Superior temporal gyrus (tissue), 1 donor: ENCODE measurements around the gene EME2.
"Not testable (repeated sequence)": the region's sequence is repeated elsewhere in the genome, so short reads cannot be mapped to it uniquely, and the experiment has no call there.

Experiments used
- DNase-seq: peaks from one replicate; pipeline ENCODE4 v3.0.0-alpha.2; 2016; ENCODE audit errors: extremely low spot score

Gene EME2

GRCh38 chr16:1791256-1791942 is 18.8 kb downstream of the EME2 start:
- DNase-seq, result no peak

DNA sequence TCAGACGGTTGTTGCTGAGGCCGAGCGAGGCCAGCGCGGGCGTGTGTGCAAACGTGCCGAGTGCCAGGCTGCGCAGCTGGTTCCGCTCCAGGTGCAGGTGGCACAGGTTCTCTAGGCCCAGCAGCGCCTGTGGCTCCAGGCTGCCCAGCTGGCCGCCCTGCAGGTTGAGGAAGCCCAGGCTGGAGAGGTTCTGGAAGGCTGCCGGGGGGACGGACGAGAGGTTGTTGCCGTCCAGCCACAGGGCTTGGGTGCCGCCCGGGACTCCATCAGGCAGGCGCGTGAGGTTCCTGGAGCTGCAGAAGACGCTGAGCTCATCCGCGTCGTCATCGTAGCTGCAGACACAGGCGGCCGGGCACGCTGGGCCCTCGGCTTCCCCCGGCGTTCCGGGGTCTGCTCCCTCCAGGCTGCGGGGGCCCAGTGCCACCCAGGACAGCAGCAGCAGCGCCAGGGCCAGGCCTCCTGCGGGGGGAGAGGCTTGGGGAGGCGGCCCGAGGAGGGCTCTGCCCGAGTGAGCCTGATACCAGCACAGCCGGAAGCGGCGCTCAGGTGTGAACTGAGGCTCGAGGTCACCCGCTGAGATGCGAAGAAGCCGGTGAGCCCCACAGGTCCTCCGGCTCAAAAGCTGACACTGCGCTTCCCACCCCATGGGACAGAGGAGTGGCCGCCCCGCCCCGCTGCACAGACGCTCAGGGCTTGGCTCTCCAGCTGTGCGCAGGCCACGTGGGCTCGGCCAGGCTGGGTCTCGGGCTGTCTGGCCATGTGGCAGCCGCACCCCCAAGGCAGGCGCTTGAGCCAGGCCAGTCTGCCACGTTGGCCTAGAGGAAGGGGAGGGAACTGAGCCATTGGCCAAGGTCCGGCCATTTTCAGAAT is 19.6 kb downstream of the EME2 start:
- no peak for DNase-seq

- no peak for DNase-seq
These were observed 20.4 kb downstream of the EME2 start for GRCh38 chr16:1792836-1793577.

GRCh38 chr16:1793578-1794220 is 21.1 kb downstream of the EME2 start, which contains the start of gene IGFALS:
TSS of gene IGFALS (minus strand) at chr16:1793705. CDS start at chr16:1793652, 53 bp downstream.
- no peak for DNase-seq

GRCh38 chr16:1794221-1794871 is 21.7 kb downstream of the EME2 start:
- no peak for DNase-seq

DNA sequence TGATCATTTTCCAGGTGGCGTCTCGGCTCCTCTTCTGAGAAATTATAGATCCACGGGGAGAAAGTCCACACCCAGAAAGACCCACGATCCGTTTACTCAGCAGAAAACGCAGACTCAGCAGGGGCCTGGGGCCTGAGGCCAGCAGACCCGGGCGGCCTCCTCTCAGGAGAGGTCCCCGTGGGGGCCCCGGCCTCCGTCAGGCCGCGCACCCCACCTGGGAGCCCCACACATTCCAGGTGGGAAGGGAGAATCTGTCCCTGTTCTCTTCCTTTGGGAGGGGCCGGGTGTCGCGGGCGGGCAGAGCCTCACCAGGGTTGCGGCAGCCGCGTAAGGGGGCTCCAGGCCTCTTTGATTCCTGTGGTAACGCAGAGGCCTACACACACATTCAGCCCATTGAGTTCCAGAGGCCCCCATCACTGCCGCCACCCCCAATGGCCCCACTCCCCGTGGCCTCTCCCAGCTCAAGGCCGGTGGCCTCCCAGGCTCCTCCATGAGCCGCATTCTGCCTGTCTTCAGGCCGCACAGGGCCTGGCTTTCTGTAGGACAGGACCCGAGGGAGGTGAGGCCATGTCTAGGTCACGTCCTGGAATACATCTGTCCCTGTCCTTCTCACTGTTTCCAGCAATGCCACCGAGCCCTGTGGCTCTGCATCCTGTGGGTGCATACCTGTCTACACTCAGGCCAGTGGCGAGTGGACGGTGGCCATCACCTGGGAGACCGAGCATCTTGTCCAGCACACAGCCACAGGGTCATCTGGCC is 22.5 kb downstream of the EME2 start:
- no peak for DNase-seq

GRCh38 chr16:1799263-1799662 is 26.7 kb downstream of the EME2 start:
- DNase-seq, result not testable (repeated sequence)

- no peak for DNase-seq
These were observed 28.1 kb downstream of the EME2 start for GRCh38 chr16:1800701-1801100.

GRCh38 chr16:1807626-1808025 is 35.0 kb downstream of the EME2 start:
- DNase-seq, result no peak

DNA sequence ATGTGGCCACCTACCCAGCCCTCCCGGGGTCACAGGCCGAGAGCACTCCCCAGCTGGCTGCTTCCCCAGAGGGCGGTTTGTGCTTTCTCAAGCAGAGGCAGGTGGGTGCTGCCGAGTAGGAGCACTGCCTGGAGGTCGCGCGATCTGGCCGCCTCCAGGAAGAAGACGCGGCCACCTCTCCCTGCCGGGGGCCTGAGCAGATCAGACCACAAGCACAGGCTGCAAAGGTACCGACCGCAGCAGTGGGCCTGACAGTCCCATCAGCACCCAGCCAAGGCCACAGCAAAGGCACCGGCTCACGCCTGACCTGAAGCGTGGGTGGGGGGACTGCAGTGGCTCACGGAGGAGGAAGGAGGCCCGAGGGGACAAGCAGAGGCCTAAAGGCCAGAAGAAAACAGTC is 36.1 kb downstream of the EME2 start:
- DNase-seq, result no peak

DNA sequence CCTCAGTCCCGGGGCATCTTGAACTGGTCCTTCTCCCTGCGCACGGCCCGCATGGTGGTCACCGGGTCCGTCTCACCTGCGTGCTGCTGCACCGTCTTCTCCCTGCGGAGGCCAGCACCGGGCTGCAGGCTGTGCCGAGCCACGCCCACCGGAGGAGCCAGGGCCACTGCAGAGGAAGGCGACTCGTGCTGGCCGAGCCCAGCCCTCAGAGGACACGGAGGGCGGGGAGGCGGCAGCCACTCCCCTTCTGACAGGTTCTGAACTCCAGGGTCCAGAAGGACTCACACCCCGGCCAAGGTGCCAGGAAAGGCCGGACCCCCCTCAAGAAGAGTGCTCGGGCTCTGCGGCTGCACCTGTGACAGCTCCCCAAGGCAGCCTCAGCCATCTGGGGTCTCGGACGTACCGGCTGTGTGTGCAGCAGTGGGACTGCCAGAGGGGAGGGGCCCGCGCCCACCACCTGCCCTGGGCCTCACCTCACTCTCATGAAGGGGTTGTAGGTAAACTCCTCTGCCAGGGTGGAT is 36.7 kb downstream of the EME2 start:
- no peak for DNase-seq

- no peak for DNase-seq
These were observed 37.5 kb downstream of the EME2 start for GRCh38 chr16:1810106-1810505.

- no peak for DNase-seq
These were observed 37.9 kb downstream of the EME2 start for GRCh38 chr16:1810536-1810935.

GRCh38 chr16:1812732-1813163 is 40.1 kb downstream of the EME2 start:
- peak; percentile 38 for DNase-seq

- no peak for DNase-seq
These were observed 42.9 kb downstream of the EME2 start for GRCh38 chr16:1815461-1815860.

GRCh38 chr16:1816396-1817275 is 44.0 kb downstream of the EME2 start:
- no peak for DNase-seq

DNA sequence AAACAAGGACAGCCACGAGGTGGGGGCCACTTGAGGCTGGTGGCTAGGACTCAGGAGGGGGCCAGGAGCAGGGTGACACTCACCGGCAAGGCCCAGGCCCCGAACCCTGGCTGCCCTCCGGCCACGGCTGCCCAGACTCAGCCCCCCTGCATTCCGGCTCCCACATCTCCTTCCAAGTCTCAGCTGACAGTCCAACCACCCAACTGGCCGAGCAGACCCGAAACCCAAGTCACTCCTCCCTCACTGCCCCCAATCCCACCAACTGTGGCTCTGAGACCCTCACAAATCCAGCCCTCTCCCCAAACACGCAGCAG is 44.6 kb downstream of the EME2 start:
- DNase-seq, result no peak

DNA sequence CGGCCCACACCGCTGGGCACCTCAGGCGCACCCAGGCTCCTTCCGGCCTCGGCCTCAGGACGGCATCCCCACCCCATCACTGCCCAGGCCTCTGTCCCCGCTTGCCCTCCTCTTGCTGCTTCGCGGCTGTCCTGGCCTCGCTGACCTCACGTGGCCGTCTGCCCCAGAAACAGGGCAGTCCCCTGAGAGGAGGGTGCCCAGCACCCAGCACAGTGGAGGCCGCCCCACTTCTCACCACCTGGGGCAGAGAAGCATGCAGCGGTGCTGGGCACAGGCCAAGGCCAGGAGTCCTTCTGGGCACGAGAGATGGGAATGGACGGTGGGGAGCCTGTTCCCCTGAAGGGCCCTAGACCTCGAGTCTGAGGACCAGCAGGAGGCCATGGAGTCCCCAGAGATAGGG is 45.1 kb downstream of the EME2 start:
- DNase-seq, result no peak

DNA sequence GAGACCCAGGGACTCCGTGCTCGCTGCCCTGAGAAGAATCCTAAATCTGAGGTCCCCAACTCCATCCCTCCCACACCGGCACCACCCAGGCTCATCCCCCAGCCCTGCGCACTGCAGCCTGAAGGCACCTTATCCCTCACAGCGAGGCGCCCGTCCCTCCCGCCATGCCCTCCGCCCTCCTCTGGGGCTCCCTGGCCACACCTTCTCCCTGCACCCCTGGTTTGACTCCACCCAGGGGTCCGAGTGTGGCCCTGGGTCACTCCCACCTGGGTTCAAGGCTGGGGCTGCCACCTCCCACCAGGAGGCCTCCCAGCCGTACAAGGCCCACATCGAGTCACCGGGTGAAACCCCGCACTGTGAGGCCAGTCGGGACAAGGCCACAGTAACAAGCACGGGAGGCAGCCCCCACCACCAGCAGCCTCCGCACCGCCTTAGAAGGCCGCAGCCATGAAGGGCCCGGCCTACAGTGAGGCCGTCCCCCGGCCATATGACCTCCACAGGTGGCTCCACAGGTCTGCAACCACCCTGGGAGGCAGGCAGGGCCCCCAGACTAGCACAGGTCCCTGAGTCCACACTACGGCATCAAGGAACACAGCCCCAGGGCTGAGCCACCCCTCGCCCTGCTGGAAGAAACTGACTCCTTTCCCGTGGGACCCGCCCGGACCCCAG is 45.7 kb downstream of the EME2 start:
- DNase-seq, result no peak
